Loucy (cell line): ENCODE data around the gene EFNA5.

ENCODE experiments used
- H2AFZ ChIP-seq: fragments of 200-600 bp; sonication (generic); 2 replicates; pipeline ENCODE4 v1.6.0; 2016; ENCODE audit warnings: antibody characterized with exemption, mild to moderate bottlenecking, low read length, moderate library complexity
- H3F3A ChIP-seq: fragments of 200-600 bp; 2 replicates; pipeline ENCODE4 v1.6.0; 2016; ENCODE audit warnings: antibody characterized with exemption, low read depth, mild to moderate bottlenecking
- H3K27me3 ChIP-seq: fragments of 200-600 bp; sonication (generic); 2 replicates; pipeline ENCODE4 v1.6.1; 2014; ENCODE audit warnings: low read length, mild to moderate bottlenecking; ENCODE audit not compliant: insufficient read depth, poor library complexity, severe bottlenecking
- H3K36me3 ChIP-seq: fragments of 200-600 bp; sonication (generic); 2 replicates; pipeline ENCODE4 v1.6.1; 2016; ENCODE audit warnings: low read length; ENCODE audit not compliant: insufficient read depth
- H3K4me1 ChIP-seq: fragments of 200-600 bp; sonication (generic); 2 replicates; pipeline ENCODE4 v1.5.1; 2014; ENCODE audit warnings: low read length, mild to moderate bottlenecking; ENCODE audit not compliant: insufficient read depth, poor library complexity, severe bottlenecking
- H3K4me2 ChIP-seq: fragments of 200-600 bp; sonication (generic); 2 replicates; pipeline ENCODE4 v1.6.0; 2014; ENCODE audit warnings: antibody characterized with exemption, low read length, low read depth, mild to moderate bottlenecking; ENCODE audit not compliant: poor library complexity, severe bottlenecking
- H3K4me3 ChIP-seq: fragments of 200-600 bp; sonication (generic); 2 replicates; pipeline ENCODE4 v1.5.1; 2014; ENCODE audit warnings: low read length, mild to moderate bottlenecking, mixed read lengths; ENCODE audit not compliant: poor library complexity, severe bottlenecking
- H3K79me2 ChIP-seq: fragments of 200-600 bp; sonication (generic); 2 replicates; pipeline ENCODE4 v1.6.1; 2014; ENCODE audit warnings: low read length; ENCODE audit not compliant: insufficient read depth
- H3K9ac ChIP-seq: fragments of 200-600 bp; sonication (generic); 2 replicates; pipeline ENCODE4 v1.6.0; 2014; ENCODE audit warnings: mild to moderate bottlenecking, low read depth, low read length, moderate library complexity; ENCODE audit not compliant: poor library complexity, severe bottlenecking
- H3K9me2 ChIP-seq: fragments of 200-600 bp; sonication (generic); replicated peaks from 2 replicates; pipeline ENCODE4 v1.6.1; 2016; ENCODE audit warnings: low read depth, low read length, mixed read lengths
- H3K9me3 ChIP-seq: fragments of 200-600 bp; sonication (generic); 2 replicates; pipeline ENCODE4 v1.6.1; 2014; ENCODE audit warnings: mild to moderate bottlenecking, antibody characterized with exemption, low read length, low read depth; ENCODE audit not compliant: insufficient read depth
- H4K20me1 ChIP-seq: fragments of 200-600 bp; sonication (generic); 2 replicates; pipeline ENCODE4 v1.6.0; 2014; ENCODE audit warnings: antibody characterized with exemption, low read length, mild to moderate bottlenecking; ENCODE audit not compliant: insufficient read depth, poor library complexity, severe bottlenecking
- EZH2phosphoT487 ChIP-seq: fragments of 200-600 bp; IDR thresholded peaks from 2 replicates; pipeline ENCODE4 v1.6.1; 2018; ENCODE audit warnings: antibody characterized with exemption, mild to moderate bottlenecking, moderate library complexity, borderline replicate concordance
- TF ChIP-seq, protein P1 (sequence below): fragments of 200-600 bp; sonication (generic); conservative IDR thresholded peaks from 2 replicates; pipeline ENCODE4 v1.5.1; 2014; ENCODE audit warnings: mild to moderate bottlenecking, antibody characterized with exemption, low read length

Gene EFNA5

DNA sequence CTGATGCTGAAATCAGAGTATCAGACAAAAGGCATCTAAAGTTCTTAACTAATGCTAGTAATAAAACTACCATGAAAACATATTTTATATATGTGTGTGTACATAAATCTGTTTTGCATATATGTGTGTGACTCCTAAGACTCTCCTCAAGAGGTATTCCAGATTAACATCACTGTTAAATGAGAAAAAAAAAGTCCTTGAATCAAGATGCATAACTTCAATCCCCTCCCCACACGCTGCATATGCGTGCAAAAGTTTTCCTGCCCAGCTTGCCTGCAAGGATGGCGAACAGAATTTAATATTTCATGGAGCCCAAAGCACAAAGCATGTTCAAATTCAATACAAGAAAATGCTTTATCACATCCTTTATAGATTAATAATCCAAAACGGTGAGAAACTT lies 34.7 kb downstream of the EFNA5 start:
- H3K27me3 ChIP-seq, result no peaks in the 10 kb centered on the region
- H3F3A ChIP-seq, result no peaks in the 10 kb centered on the region
- no peak overlapping the region for H3K4me3 ChIP-seq
- no peaks in the 10 kb centered on the region for H3K4me1 ChIP-seq
- no peak overlapping the region for H2AFZ ChIP-seq
- H3K9me2 ChIP-seq, result no peaks in the 10 kb centered on the region
- TF ChIP-seq, protein P1, sequence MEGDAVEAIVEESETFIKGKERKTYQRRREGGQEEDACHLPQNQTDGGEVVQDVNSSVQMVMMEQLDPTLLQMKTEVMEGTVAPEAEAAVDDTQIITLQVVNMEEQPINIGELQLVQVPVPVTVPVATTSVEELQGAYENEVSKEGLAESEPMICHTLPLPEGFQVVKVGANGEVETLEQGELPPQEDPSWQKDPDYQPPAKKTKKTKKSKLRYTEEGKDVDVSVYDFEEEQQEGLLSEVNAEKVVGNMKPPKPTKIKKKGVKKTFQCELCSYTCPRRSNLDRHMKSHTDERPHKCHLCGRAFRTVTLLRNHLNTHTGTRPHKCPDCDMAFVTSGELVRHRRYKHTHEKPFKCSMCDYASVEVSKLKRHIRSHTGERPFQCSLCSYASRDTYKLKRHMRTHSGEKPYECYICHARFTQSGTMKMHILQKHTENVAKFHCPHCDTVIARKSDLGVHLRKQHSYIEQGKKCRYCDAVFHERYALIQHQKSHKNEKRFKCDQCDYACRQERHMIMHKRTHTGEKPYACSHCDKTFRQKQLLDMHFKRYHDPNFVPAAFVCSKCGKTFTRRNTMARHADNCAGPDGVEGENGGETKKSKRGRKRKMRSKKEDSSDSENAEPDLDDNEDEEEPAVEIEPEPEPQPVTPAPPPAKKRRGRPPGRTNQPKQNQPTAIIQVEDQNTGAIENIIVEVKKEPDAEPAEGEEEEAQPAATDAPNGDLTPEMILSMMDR, result no peak
- no peak for TF ChIP-seq EZH2phosphoT487
- no peak overlapping the region for H3K4me2 ChIP-seq
- no peaks in the 10 kb centered on the region for H3K9me3 ChIP-seq
- no peaks in the 10 kb centered on the region for H3K36me3 ChIP-seq
- no peaks in the 10 kb centered on the region for H3K79me2 ChIP-seq
- no peaks in the 10 kb centered on the region for H4K20me1 ChIP-seq
- H3K9ac ChIP-seq, result no peak overlapping the region

DNA sequence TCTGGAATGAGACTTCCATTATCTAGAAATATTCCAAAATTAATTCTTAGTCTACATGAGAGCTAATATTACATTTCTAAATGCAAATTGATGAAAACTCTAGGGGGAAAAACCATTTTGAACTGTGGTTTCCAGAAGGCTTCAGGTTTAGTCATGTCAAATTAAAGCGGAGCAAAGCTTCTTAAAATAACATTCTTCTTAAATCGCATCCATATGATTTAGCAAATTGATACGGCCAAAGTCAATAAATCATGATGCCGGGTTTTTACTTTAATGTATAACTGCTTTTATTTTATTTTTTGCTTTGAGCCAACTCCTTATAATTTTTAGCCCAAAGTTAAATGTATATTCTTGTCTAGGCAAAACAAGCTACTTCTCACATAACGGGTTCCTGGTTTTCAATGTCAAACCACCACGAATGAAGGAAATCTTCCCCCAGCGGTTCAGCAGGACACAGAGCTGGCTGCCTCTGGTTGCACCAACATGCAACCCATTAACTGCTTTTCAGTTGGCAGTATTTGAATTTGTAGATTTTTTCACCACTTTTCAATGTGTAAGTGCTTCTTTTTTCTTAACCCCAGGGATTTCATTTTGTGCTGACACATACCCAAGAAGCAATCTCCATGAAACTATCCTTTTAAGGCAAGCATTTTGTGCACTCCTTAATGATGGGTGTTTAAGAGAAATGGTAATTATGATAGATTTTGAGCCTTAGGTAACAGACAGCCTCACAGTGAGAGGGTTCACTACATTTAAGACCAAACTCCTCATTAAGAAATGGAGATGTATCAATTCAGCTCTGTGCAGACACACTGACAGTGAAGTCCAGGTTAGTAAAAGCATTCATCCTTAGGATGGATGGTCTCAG lies 35.5 kb downstream of the EFNA5 start:
- Histone ChIP-seq H3K4me2 (no peak overlapping the region), H3K36me3 (no peaks in the 10 kb centered on the region), H3K9me3 (no peaks in the 10 kb centered on the region), H3F3A (no peaks in the 10 kb centered on the region), H3K4me1 (no peaks in the 10 kb centered on the region), H3K9me2 (no peaks in the 10 kb centered on the region), H3K9ac (no peak overlapping the region), H2AFZ (0 out of 2 replicates have a peak overlapping the region, but pooled peaks have one; percentile 19), H4K20me1 (no peaks in the 10 kb centered on the region), H3K27me3 (no peaks in the 10 kb centered on the region), H3K79me2 (no peaks in the 10 kb centered on the region), H3K4me3 (no peak overlapping the region)
- TF ChIP-seq, protein P1, result no peak
- TF ChIP-seq EZH2phosphoT487, result no peak

DNA sequence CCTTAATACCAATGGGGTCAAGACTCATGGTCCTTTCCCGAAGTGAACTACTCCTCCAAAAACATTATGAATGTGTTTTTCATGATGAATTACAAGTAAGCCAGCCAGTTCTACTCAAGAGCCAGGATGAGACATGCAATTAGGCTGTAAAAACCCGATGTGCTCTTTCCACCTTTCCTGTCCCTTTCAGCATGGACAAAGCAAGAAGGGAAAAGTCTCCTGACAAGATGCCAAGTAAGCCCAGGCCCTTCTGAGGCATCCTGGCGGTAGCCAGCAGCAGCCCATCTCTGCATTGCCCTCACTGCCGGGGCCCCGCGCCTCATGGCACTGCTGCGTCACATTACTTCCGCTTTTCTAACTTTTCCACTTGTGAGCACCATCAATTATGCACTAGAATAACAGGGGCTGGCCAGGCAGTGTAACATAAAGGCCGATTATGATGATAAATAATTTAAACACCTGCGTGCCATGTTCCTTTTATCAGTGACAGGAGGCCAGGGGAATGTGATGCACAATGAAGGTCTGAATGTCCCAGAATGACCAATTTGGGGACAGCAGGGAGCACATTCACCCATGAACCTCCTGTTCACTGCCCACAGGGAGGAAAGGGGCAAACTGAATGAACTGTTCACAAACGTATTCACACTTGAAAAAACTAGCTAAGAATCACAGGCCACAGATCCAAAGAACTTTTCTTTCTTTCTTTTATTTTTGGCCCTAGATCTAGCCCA lies 37.4 kb downstream of the EFNA5 start:
- H3K4me2 ChIP-seq, result no peak overlapping the region
- H3K9me2 ChIP-seq, result no peaks in the 10 kb centered on the region
- no peak overlapping the region for H3K4me3 ChIP-seq
- H3K27me3 ChIP-seq, result no peaks in the 10 kb centered on the region
- TF ChIP-seq EZH2phosphoT487, result no peak
- TF ChIP-seq, protein P1, result no peak
- H3K9ac ChIP-seq, result no peak overlapping the region
- no peak overlapping the region for H2AFZ ChIP-seq
- H4K20me1 ChIP-seq, result no peaks in the 10 kb centered on the region
- H3K9me3 ChIP-seq, result no peaks in the 10 kb centered on the region
- no peaks in the 10 kb centered on the region for H3K79me2 ChIP-seq
- H3F3A ChIP-seq, result no peaks in the 10 kb centered on the region
- H3K4me1 ChIP-seq, result no peaks in the 10 kb centered on the region
- no peaks in the 10 kb centered on the region for H3K36me3 ChIP-seq
